Fibroblast of lung (primary cell): ENCODE results near the gene ITGB4.

Experiments
- EZH2 ChIP-seq: IDR thresholded peaks from 2 replicates; pipeline ENCODE4 v1.5.1; 2012; ENCODE audit warnings: low read length, control low read depth, mild to moderate bottlenecking; ENCODE audit errors: missing control alignments
- TF ChIP-seq, protein P1 (sequence below), 2 donors: IDR thresholded peaks in 1 of 2; conservative IDR thresholded peaks in 1 of 2; 1 replicate in 1 of 2; 2 replicates in 1 of 2; pipeline ENCODE4 v1.5.1; 2011 to 2012; ENCODE audit warnings: low read length in 2 of 2, control low read depth in 1 of 2, inconsistent platforms in 1 of 2, low read depth in 1 of 2, mild to moderate bottlenecking in 1 of 2

DNA sequence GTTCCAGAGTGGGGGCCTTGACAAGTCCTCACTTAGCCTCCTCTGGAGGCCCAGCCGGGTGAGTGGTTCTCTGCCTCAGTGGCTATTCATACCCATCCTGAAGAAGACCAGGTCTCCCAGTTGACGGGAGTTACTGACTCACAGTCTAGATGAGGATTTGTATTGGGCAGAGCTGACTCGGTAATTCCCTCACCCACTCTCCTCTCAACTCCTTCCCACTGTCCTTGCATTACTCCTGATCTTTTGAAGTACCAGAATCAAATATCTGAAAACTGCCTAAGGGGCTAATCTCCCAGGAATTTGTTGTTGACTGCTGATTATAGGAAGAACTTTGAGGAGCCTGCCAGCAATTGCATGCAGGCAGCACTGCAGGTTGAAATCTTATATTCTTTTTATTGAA, 40.0 kb upstream of the ITGB4 start:
- no peak for TF ChIP-seq EZH2
- TF ChIP-seq, protein P1, sequence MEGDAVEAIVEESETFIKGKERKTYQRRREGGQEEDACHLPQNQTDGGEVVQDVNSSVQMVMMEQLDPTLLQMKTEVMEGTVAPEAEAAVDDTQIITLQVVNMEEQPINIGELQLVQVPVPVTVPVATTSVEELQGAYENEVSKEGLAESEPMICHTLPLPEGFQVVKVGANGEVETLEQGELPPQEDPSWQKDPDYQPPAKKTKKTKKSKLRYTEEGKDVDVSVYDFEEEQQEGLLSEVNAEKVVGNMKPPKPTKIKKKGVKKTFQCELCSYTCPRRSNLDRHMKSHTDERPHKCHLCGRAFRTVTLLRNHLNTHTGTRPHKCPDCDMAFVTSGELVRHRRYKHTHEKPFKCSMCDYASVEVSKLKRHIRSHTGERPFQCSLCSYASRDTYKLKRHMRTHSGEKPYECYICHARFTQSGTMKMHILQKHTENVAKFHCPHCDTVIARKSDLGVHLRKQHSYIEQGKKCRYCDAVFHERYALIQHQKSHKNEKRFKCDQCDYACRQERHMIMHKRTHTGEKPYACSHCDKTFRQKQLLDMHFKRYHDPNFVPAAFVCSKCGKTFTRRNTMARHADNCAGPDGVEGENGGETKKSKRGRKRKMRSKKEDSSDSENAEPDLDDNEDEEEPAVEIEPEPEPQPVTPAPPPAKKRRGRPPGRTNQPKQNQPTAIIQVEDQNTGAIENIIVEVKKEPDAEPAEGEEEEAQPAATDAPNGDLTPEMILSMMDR (conservative IDR thresholded peaks at IDR 0.05 in 1 of 2, IDR thresholded peaks at IDR 0.05 in 1 of 2; ENCODE audit: low read depth in 1 of 2, low read length in 2 of 2): no peak
